Neuronal stem cell (in vitro differentiated cells): ENCODE data around the gene FAM186B. TPM values are rescaled to one million over a fixed set of nuclear protein-coding genes. Genes with fewer than 3 reads are reported as not detected.
"Not testable (repeated sequence)": the region's sequence is repeated elsewhere in the genome, so short reads cannot be mapped to it uniquely, and the experiment has no call there.

Source experiments
- DNase-seq: peaks from one replicate; pipeline ENCODE4 v3.0.0-alpha.2; 2013; ENCODE audit warnings: low spot score
- H2AFZ ChIP-seq: one replicate; pipeline ENCODE4 v1.6.1; 2013; ENCODE audit warnings: mild to moderate bottlenecking, low read length, inconsistent platforms
- H2AK5ac ChIP-seq: 2 replicates; pipeline ENCODE4 v1.6.1; 2013; ENCODE audit warnings: low read depth, mild to moderate bottlenecking, inconsistent platforms, low read length, moderate library complexity, mixed read lengths
- H2BK120ac ChIP-seq: 2 replicates; pipeline ENCODE4 v1.6.1; 2013; ENCODE audit warnings: low read depth, mild to moderate bottlenecking, inconsistent platforms, low read length, moderate library complexity, mixed read lengths
- H2BK12ac ChIP-seq: one replicate; pipeline ENCODE4 v1.6.1; 2013; ENCODE audit warnings: low read length, inconsistent platforms
- H2BK15ac ChIP-seq: 2 replicates; pipeline ENCODE4 v1.6.1; 2013; ENCODE audit warnings: mild to moderate bottlenecking, low read length, inconsistent platforms, mixed read lengths
- H2BK5ac ChIP-seq: one replicate; pipeline ENCODE4 v1.6.1; 2013; ENCODE audit warnings: inconsistent platforms, mild to moderate bottlenecking, low read length, moderate library complexity
- H3K14ac ChIP-seq: one replicate; pipeline ENCODE4 v1.6.1; 2013; ENCODE audit warnings: low read length, inconsistent platforms
- H3K18ac ChIP-seq: 2 replicates; pipeline ENCODE4 v1.6.1; 2013; ENCODE audit warnings: low read length, inconsistent platforms
- H3K23ac ChIP-seq: 2 replicates; pipeline ENCODE4 v1.6.1; 2013; ENCODE audit warnings: low read depth, mild to moderate bottlenecking, mixed read lengths, low read length, inconsistent platforms; ENCODE audit not compliant: poor library complexity
- H3K27ac ChIP-seq: replicated peaks from 3 replicates; pipeline ENCODE4 v1.5.1; 2013; ENCODE audit warnings: low read length, inconsistent platforms
- H3K27me3 ChIP-seq, 3 experiments: 2 replicates each; pipeline ENCODE4 v1.6.1; 2013; ENCODE audit warnings: low read length in 3 of 3, mild to moderate bottlenecking in 2 of 3, inconsistent platforms in 1 of 3, low read depth in 1 of 3, mixed read lengths in 1 of 3, moderate library complexity in 1 of 3; ENCODE audit not compliant: control insufficient read depth in 3 of 3, insufficient read depth in 3 of 3
- H3K36me3 ChIP-seq, 2 donors: replicated peaks in 1 of 2; 2 replicates each; pipeline ENCODE4 v1.6.1; 2013; ENCODE audit warnings: low read length in 2 of 2; ENCODE audit not compliant: control insufficient read depth in 2 of 2, insufficient read depth in 2 of 2
- H3K4ac ChIP-seq: 2 replicates; pipeline ENCODE4 v1.6.1; 2013; ENCODE audit warnings: inconsistent platforms, mild to moderate bottlenecking, low read length, moderate library complexity
- H3K4me1 ChIP-seq, 2 donors: 1 replicate in 1 of 2; 2 replicates in 1 of 2; pipeline ENCODE4 v1.6.1; 2013; ENCODE audit warnings: low read length in 2 of 2, low read depth in 1 of 2; ENCODE audit not compliant: control insufficient read depth in 2 of 2, insufficient read depth in 1 of 2
- H3K4me2 ChIP-seq: one replicate; pipeline ENCODE4 v1.6.1; 2013; ENCODE audit warnings: mild to moderate bottlenecking, low read length, inconsistent platforms; ENCODE audit not compliant: insufficient read depth, poor library complexity, severe bottlenecking
- H3K4me3 ChIP-seq, 2 donors: 2 replicates each; pipeline ENCODE4 v1.5.1; 2013; ENCODE audit warnings: low read length in 2 of 2, mild to moderate bottlenecking in 2 of 2, inconsistent platforms in 1 of 2, moderate library complexity in 1 of 2
- H3K79me1 ChIP-seq: one replicate; pipeline ENCODE4 v1.6.1; 2013; ENCODE audit warnings: low read depth, mild to moderate bottlenecking, inconsistent platforms, low read length, moderate library complexity
- H3K9ac ChIP-seq: one replicate; pipeline ENCODE4 v1.6.1; 2013; ENCODE audit warnings: mild to moderate bottlenecking, low read depth, low read length, inconsistent platforms; ENCODE audit not compliant: poor library complexity
- H3K9me3 ChIP-seq, 2 donors: replicated peaks in 1 of 2; 2 replicates each; pipeline versions ENCODE3 to v1.6.1; 2013; ENCODE audit warnings: low read length in 2 of 2, mild to moderate bottlenecking in 2 of 2, inconsistent platforms in 1 of 2, low read depth in 1 of 2, mixed read lengths in 1 of 2, moderate library complexity in 1 of 2; ENCODE audit not compliant: control insufficient read depth in 2 of 2, insufficient read depth in 1 of 2
- H4K8ac ChIP-seq: one replicate; pipeline ENCODE4 v1.6.1; 2013; ENCODE audit warnings: low read depth, mild to moderate bottlenecking, inconsistent platforms, low read length, moderate library complexity
- H4K91ac ChIP-seq: one replicate; pipeline ENCODE4 v1.6.1; 2013; ENCODE audit warnings: low read length, low read depth, mild to moderate bottlenecking, inconsistent platforms; ENCODE audit not compliant: poor library complexity
- WGBS, 2 donors: extraction: QIAGEN DNeasy Blood & Tissue Kit; methylation state at CpG; one replicate each; pipeline ENCODE4 v1.1.7; 2013; ENCODE audit warnings: missing lambda C conversion rate in 2 of 2, mixed read lengths in 1 of 2; ENCODE audit not compliant: insufficient read length in 2 of 2, insufficient replicate concordance in 1 of 2; ENCODE audit errors: extremely low coverage in 2 of 2; 5-methylcytosine and 5-hydroxymethylcytosine counted together
- polyA plus RNA-seq, 2 experiments: library from polyadenylated mRNA; stranded (reverse); fragments of 200-250 nt; gene quantifications; one replicate each; pipeline ENCODE4 v1.2.3, GENCODE V29; 2013

The FAM186B gene, protein sequence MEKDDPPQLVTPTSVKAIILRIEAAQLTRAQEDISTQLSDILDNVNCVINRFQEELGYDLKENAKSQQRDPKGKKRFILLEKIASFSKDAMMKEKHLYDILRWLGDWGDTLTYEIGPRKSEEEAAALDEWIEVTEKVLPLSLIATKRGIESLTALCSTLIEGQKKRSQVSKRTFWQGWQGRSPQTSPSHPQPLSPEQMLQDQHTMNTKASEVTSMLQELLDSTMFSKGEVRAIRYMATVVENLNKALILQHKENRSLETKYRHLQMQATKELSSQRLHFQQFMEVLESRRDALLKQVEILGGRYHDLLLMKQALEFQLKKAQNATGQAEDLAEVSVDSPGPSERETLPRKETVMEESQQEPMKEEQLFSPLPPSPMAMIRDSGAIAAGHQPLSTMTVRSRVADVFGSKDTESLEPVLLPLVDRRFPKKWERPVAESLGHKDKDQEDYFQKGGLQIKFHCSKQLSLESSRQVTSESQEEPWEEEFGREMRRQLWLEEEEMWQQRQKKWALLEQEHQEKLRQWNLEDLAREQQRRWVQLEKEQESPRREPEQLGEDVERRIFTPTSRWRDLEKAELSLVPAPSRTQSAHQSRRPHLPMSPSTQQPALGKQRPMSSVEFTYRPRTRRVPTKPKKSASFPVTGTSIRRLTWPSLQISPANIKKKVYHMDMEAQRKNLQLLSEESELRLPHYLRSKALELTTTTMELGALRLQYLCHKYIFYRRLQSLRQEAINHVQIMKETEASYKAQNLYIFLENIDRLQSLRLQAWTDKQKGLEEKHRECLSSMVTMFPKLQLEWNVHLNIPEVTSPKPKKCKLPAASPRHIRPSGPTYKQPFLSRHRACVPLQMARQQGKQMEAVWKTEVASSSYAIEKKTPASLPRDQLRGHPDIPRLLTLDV
- polyA plus RNA-seq (2013, experiment 1 of 2), result 0.18 TPM
- polyA plus RNA-seq (2013, experiment 2 of 2), result 0.14 TPM

GRCh38 chr12:49605539-49605938, at the start of gene FAM186B:
FAM186B (minus strand) TSS chr12:49605639; CDS start chr12:49605477, 162 bp downstream.
- H3K27me3 ChIP-seq, H3K18ac ChIP-seq, H3K36me3 ChIP-seq, H3K14ac ChIP-seq, H3K4me2 ChIP-seq, H2BK15ac ChIP-seq, H2BK120ac ChIP-seq, H3K23ac ChIP-seq, H2AK5ac ChIP-seq, H3K4me1 ChIP-seq, H4K91ac ChIP-seq, H2BK5ac ChIP-seq, H3K4me3 ChIP-seq, H3K4ac ChIP-seq, H3K79me1 ChIP-seq, H3K9me3 ChIP-seq, H4K8ac ChIP-seq, H3K27ac ChIP-seq, DNase-seq, H2AFZ ChIP-seq, H3K9ac ChIP-seq, H2BK12ac ChIP-seq: not testable (repeated sequence)
- WGBS, 2 donors, result no CpG with 5 or more reads among the region's 4 CpGs

- H3K4me3 ChIP-seq, result no peak overlapping the region
These were observed 49.3 kb upstream of the FAM186B start for GRCh38 chr12:49654715-49655114.

DNA sequence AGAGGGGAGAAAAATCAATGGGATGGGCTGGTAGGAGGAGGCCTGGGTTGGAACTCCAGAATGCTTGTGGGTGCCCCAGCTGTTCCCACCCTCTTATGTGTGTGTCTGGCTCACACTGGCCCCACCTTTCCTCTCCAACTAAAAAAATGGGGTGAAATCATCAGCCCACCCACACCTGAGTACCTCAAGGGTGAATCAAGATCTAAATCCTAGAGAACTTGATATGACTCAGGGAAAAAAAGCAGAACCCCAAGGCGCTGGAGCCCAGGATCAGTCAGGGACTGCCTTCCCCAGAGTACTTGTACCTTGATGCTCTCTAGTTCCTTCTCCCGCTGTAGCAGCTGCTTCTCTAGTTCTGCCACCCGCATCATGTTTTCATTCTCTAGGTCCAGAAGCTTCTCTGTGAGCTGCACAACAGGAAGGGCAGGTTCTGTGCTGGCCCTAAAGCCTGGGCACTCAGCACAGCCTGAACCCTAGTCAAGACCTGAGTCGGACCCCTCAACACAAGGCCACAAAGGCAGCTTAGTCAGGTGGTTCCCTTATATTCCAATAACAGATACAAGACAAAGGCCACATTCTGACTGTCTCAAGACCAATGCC, 47.6 kb upstream of the FAM186B start:
- H2BK120ac ChIP-seq, result no peak overlapping the region
- H3K27ac ChIP-seq, result no peak overlapping the region
- no peak overlapping the region for H3K4me2 ChIP-seq
- H2AFZ ChIP-seq, result no peak overlapping the region
- H2AK5ac ChIP-seq, result no peak overlapping the region
- no peak overlapping the region for H4K8ac ChIP-seq
- no peaks in the 10 kb centered on the region for H3K27me3 ChIP-seq
- H3K4me1 ChIP-seq, result peaks cover 0 to 6% of the 10 kb centered on the region in 2 donors
- H3K79me1 ChIP-seq, result peaks cover 2% of the 10 kb centered on the region
- H3K14ac ChIP-seq, result no peak overlapping the region
- no peaks in the 10 kb centered on the region for H3K9me3 ChIP-seq
- H2BK12ac ChIP-seq, result no peak overlapping the region
- H3K18ac ChIP-seq, result no peak overlapping the region
- H3K9ac ChIP-seq, result no peak overlapping the region
- H3K4me3 ChIP-seq, result no peak overlapping the region
- H3K36me3 ChIP-seq, result peaks cover 42 to 98% of the 10 kb centered on the region in 2 donors
- H3K23ac ChIP-seq, result no peak overlapping the region
- no peak overlapping the region for H2BK5ac ChIP-seq
- no CpG with 5 or more reads among the region's 4 CpGs for WGBS, 2 donors
- DNase-seq, result no peak
- no peak overlapping the region for H4K91ac ChIP-seq
- no peak overlapping the region for H2BK15ac ChIP-seq
- no peak overlapping the region for H3K4ac ChIP-seq

More at GRCh38 chr12:49654715-49655114, 49.3 kb upstream of the FAM186B start:
- Histone ChIP-seq H3K9me3 (no peaks in the 10 kb centered on the region), H3K4me1 (peaks cover 0 to 6% of the 10 kb centered on the region in 2 donors), H3K27ac (no peak overlapping the region), H4K8ac (no peak overlapping the region), H2BK12ac (no peak overlapping the region), H2BK120ac (no peak overlapping the region), H2BK15ac (no peak overlapping the region), H3K79me1 (peaks cover 2% of the 10 kb centered on the region), H3K27me3 (no peaks in the 10 kb centered on the region), H3K9ac (no peak overlapping the region), H3K18ac (no peak overlapping the region), H3K14ac (no peak overlapping the region), H2AK5ac (no peak overlapping the region), H3K36me3 (peaks cover 34 to 98% of the 10 kb centered on the region in 2 donors), H3K4ac (no peak overlapping the region), H4K91ac (no peak overlapping the region), H3K4me2 (no peak overlapping the region), H2BK5ac (no peak overlapping the region), H2AFZ (no peak overlapping the region), H3K23ac (no peak overlapping the region)
- DNase-seq, result no peak
- no CpG with 5 or more reads among the region's 5 CpGs for WGBS, 2 donors
